Thoracic aorta (tissue), 2 donors: Measurements from ENCODE around the gene NAAA. TPM values are rescaled to one million over a fixed set of nuclear protein-coding genes. Genes with fewer than 3 reads are reported as not detected.

ENCODE experiments used
- ATAC-seq: fragments of 150-250 bp; one replicate; pipeline ENCODE4 v1.8.0; 2017; ENCODE audit warnings: low read depth; ENCODE audit not compliant: insufficient number of reproducible peaks, low FRiP score
- DNase-seq: peaks from one replicate; pipeline ENCODE4 v3.0.0-alpha.2; 2020; ENCODE audit warnings: low spot score
- H3K27ac ChIP-seq, 2 donors: fragments of 200-600 bp; sonication (generic); 1 replicate in 1 of 2; 2 replicates in 1 of 2; pipeline ENCODE4 v1.5.1; 2016; ENCODE audit warnings: mild to moderate bottlenecking in 2 of 2, moderate library complexity in 2 of 2
- H3K27me3 ChIP-seq: fragments of 200-600 bp; sonication (generic); replicated peaks from 2 replicates; pipeline ENCODE4 v1.6.0; 2016; ENCODE audit warnings: mild to moderate bottlenecking; ENCODE audit not compliant: insufficient read depth
- H3K36me3 ChIP-seq: fragments of 200-600 bp; sonication (generic); one replicate; pipeline ENCODE4 v1.5.1; 2016
- H3K4me1 ChIP-seq, 2 donors: fragments of 200-600 bp; sonication (generic); 1 replicate in 1 of 2; 2 replicates in 1 of 2; pipeline versions ENCODE4 v1.5.1 to v1.6.0; 2016; ENCODE audit warnings: low read depth in 2 of 2, mild to moderate bottlenecking in 1 of 2; ENCODE audit not compliant: control insufficient read depth in 1 of 2
- H3K4me3 ChIP-seq: fragments of 200-600 bp; sonication (generic); 2 replicates; pipeline ENCODE4 v1.5.1; 2016; ENCODE audit warnings: mild to moderate bottlenecking
- H3K9me3 ChIP-seq: fragments of 200-600 bp; sonication (generic); 2 replicates; pipeline ENCODE4 v1.5.1; 2016
- total RNA-seq, 2 donors: library from RNA; depleted of rRNA; stranded (reverse); fragments of >200 nt; gene quantifications; one replicate each; pipeline versions ENCODE4 v1.1.0 to v1.2.3, GENCODE V29; 2016
- TF ChIP-seq, protein P1 (sequence below): fragments of 200-600 bp; sonication (generic); IDR thresholded peaks from one replicate; pipeline ENCODE4 v1.5.1; 2019; ENCODE audit warnings: antibody characterized with exemption

Gene NAAA
- total RNA-seq, 2 donors from 2014 or later: 142 to 152 TPM

DNA sequence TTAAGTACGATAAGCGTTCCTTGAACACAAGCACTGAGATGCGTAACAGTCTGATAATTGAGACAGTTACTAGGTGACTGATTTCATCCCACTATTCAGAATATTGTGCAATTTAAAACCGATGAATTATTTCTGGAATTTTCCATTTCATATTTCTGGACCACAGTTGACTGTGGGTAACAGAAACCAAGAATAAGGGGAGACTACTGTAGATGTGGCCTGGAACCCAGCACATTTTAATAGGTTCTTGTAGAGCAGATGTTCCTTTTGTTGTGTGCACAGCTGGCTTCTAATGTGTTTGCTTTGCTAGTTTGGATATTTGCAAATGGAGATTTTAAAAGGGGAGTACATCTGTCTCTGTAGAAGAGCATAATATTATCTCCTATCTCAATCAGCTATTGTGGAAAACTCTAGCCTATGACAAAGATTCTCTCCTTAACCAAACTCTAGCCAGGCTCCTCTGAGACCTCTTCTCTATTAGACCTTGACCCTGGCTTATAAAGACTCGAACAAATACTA is 16.4 kb downstream of the NAAA start:
- ATAC-seq: no peak
- Histone ChIP-seq H3K9me3 (no peaks in the 10 kb centered on the region), H3K4me1 (no peaks in the 10 kb centered on the region), H3K27ac (no peak overlapping the region), H3K36me3 (peaks cover 24% of the 10 kb centered on the region), H3K27me3 (no peaks in the 10 kb centered on the region), H3K4me3 (no peak overlapping the region)
- TF ChIP-seq, protein P1, sequence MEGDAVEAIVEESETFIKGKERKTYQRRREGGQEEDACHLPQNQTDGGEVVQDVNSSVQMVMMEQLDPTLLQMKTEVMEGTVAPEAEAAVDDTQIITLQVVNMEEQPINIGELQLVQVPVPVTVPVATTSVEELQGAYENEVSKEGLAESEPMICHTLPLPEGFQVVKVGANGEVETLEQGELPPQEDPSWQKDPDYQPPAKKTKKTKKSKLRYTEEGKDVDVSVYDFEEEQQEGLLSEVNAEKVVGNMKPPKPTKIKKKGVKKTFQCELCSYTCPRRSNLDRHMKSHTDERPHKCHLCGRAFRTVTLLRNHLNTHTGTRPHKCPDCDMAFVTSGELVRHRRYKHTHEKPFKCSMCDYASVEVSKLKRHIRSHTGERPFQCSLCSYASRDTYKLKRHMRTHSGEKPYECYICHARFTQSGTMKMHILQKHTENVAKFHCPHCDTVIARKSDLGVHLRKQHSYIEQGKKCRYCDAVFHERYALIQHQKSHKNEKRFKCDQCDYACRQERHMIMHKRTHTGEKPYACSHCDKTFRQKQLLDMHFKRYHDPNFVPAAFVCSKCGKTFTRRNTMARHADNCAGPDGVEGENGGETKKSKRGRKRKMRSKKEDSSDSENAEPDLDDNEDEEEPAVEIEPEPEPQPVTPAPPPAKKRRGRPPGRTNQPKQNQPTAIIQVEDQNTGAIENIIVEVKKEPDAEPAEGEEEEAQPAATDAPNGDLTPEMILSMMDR: no peak
- no peak for DNase-seq

DNA sequence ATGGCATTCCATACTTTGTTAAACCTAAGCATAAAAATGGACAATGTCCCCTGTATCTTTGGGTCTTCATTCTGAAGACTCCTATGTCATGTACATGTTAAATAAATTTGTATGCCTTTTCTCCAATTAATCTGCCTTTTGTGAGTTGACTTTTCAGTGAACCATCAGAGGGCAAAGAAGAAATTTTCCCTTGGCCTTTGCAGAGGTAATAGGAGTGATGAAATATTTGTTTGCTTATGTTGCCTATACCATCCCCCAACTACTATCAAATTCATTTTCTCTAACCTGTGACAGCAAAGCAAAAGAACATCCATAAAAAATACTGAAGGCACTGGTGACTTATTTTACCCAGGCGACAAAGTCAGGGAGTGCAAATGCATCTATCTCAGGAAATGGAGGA is 18.2 kb downstream of the NAAA start:
- Histone ChIP-seq H3K4me1 (no peaks in the 10 kb centered on the region), H3K27me3 (no peaks in the 10 kb centered on the region), H3K27ac (no peak overlapping the region), H3K36me3 (peaks cover 24% of the 10 kb centered on the region), H3K9me3 (no peaks in the 10 kb centered on the region), H3K4me3 (no peak overlapping the region)
- no peak for ATAC-seq
- TF ChIP-seq, protein P1: no peak
- DNase-seq: no peak

DNA sequence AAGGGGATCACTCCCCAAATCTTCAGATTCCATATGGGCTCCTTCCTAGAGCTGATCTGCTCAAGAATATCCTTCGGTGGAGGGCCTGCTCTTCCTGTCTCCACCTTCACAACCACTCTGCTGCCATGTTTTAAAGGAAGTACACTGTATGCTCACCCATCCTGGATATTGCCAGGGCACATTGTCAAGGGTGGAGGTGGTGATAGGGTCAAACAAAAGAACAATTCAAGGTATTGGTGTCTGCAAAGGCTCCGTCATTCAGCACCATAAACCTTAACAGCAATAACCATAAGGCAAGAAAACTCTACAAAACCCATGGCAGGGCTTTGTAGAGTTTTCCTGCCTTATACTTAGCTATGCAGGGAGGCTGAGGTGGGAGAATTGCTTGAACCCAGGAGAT is 18.9 kb downstream of the NAAA start:
- H3K36me3 ChIP-seq: peaks cover 24% of the 10 kb centered on the region
- no peaks in the 10 kb centered on the region for H3K4me1 ChIP-seq
- TF ChIP-seq, protein P1: no peak
- DNase-seq (no peak), ATAC-seq (no peak)
- H3K4me3 ChIP-seq: no peak overlapping the region
- H3K9me3 ChIP-seq: no peaks in the 10 kb centered on the region
- no peak overlapping the region for H3K27ac ChIP-seq
- H3K27me3 ChIP-seq: no peaks in the 10 kb centered on the region

DNA sequence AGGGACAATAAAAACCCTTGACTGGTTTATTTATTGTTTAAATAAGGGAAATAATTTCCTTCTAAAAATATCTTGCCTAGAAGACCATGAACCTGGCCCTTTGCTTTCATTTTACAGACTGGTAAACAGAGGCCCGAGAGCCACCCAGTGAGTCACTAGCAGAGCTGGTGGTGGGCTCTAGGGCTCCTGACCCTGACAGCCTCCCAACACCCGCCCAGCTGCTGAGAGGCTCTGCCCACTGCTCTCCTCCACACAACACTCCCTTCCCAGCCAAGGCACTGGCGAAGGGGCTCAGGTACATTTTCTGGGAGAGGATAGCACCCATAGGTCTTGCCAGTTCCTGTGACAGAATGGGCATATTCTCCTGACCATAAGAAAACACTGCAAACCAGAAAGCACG is 20.5 kb downstream of the NAAA start:
- H3K36me3 ChIP-seq: peaks cover 24% of the 10 kb centered on the region

DNA sequence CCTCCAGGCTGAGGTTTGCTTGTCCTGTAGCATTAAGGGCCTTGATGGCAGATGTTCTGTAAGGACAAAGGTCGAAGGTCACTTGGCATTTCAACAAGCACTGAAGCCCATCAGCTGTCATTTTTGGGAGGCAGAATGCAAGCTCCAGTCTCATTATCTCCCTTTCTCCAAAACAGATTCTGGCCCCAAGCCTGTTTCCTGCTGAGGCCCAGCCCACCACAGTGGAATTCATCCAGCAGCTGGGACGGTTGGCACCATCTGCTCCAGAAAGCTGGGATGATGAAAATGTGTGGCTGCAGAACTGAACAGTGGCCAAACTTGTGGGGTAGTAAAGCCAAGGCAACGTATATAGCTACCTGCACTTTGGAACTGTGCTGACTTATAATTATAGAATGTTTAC is 20.9 kb downstream of the NAAA start:
- ATAC-seq (no peak), DNase-seq (no peak)
- Histone ChIP-seq H3K9me3 (no peaks in the 10 kb centered on the region), H3K27ac (no peak overlapping the region), H3K4me1 (peaks cover 0 to 8% of the 10 kb centered on the region in 2 donors), H3K4me3 (no peak overlapping the region), H3K27me3 (no peaks in the 10 kb centered on the region), H3K36me3 (peaks cover 24% of the 10 kb centered on the region)
- TF ChIP-seq, protein P1: no peak

More for the DNA sequence above, 20.5 kb downstream of the NAAA start:
- TF ChIP-seq, protein P1: no peak
- no peaks in the 10 kb centered on the region for H3K9me3 ChIP-seq
- DNase-seq (no peak), ATAC-seq (no peak)
- H3K27ac ChIP-seq: no peak overlapping the region
- peaks cover 0 to 8% of the 10 kb centered on the region in 2 donors for H3K4me1 ChIP-seq
- no peaks in the 10 kb centered on the region for H3K27me3 ChIP-seq
- no peak overlapping the region for H3K4me3 ChIP-seq
